SIG-M5 treated with dmso at 0.1 percent for 504 hours (cell line): ENCODE measurements around the gene PLAC1.

Source experiments
- DNase-seq: peaks from one replicate; lab custom pipeline; 2025; ENCODE audit not compliant: unreplicated experiment; lab: John Stamatoyannopoulos, UW

PLAC1 gene

GRCh38 chrX:134592303-134592702 is 66.0 kb downstream of the PLAC1 start:
- no peak for DNase-seq

DNA sequence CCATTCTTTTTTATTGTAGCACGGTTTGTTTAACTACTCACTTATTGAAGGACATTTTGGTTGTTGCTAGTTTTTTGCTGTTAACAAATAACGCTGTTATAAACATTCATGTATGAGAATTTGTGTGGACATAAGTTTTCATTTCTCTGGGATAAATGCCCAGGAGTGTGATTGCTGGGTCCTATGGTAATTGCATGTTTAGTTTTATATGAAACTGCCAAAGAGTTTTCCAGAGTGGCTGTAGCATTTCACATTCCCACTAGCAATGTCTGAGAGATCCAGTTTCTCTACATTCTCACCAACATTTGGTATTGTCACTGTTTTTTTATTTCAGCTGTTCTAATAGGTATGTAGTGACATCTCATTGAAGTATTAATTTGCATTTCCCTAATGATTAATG is 66.8 kb downstream of the PLAC1 start:
- no peak for DNase-seq

DNA sequence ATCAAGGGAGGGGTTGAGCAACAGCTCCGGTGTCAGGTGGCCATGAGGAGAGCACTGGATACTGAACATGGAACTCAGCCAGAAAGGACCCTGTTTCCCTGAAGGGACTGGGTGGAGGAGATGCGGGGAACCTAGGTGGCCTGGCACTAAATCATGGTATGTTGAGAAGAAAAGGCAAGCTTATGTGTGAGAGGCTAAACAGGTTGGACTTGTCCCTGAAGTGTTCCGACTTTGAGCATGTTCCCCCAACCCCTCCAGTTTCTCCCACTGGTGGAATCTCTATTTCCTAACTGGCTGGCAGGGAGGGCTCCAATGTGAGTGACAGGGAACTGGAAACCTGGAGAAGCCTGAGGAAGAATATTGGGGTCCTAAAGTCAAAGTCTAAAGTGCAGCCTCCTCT is 69.5 kb downstream of the PLAC1 start:
- no peak for DNase-seq

GRCh38 chrX:134580907-134581306 is 77.4 kb downstream of the PLAC1 start:
- DNase-seq: no peak

DNA sequence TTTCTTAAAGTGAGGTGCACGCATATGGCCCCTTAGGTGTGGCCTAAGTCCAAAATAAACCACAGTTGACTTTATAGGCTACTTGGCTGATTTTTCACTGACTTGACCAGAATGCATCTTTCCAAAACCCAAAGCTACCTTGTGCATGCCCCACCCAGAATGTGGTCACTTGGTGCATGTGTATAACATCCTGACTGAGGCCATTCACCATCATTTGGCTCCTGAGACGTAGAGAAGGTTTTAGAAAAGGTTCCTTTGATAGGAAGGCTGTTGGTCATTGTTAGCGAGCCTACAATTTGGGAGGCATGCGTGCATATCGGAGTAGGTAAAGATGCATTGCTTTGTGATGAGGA is 84.6 kb downstream of the PLAC1 start:
- no peak for DNase-seq

- DNase-seq: no peak
Measured at GRCh38 chrX:134572816-134573682, 85.2 kb downstream of the PLAC1 start.

GRCh38 chrX:134571796-134572195 is 86.5 kb downstream of the PLAC1 start:
- DNase-seq: no peak

- peak; percentile 52 for DNase-seq
Measured at GRCh38 chrX:134570899-134571298, 87.4 kb downstream of the PLAC1 start.

- DNase-seq: no peak
Measured at GRCh38 chrX:134570509-134570846, 87.8 kb downstream of the PLAC1 start.

GRCh38 chrX:134569306-134569705 is 89.0 kb downstream of the PLAC1 start:
- DNase-seq: no peak

GRCh38 chrX:134568285-134569016 is 89.8 kb downstream of the PLAC1 start:
- no peak for DNase-seq

DNA sequence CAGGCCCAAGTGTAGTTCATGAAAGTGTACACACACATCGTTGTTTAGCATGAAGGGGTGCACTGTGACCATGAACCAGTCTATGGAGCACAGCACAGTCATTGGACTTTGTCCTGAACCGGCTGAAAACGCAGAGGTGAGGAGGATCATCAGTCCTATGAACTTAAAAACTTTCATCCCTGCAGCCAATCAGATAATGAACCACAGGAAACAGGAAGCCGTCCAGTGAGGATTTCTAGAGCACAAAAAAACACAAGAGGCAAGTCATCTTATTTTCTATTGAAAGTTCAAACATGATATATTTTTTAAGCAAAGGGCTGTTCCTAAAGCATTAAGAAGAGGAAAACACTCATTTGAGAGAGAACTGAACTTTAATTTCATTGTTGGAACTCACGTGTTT is 91.8 kb downstream of the PLAC1 start:
- DNase-seq: no peak

DNA sequence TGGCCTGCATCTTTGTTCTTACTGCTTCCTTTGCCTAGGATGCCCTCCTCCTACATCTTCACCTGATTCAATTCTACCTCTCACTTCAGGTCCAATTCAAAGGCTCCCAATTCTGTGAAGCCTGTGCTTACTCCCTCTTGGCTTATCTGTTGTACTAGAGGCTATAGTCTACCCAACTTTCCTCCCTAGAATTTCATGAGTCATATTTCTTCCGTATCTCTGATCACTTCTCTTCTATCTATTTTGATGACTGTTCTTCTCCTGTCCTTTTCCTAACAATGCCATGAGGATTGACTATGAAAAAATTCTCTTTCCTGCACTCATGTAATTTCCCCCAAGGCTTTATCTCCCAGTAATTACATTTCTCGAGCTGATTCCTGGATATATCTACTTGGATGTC is 96.3 kb downstream of the PLAC1 start:
- no peak for DNase-seq

- DNase-seq: no peak
Measured at GRCh38 chrX:134558133-134558532, 100.1 kb downstream of the PLAC1 start.

DNA sequence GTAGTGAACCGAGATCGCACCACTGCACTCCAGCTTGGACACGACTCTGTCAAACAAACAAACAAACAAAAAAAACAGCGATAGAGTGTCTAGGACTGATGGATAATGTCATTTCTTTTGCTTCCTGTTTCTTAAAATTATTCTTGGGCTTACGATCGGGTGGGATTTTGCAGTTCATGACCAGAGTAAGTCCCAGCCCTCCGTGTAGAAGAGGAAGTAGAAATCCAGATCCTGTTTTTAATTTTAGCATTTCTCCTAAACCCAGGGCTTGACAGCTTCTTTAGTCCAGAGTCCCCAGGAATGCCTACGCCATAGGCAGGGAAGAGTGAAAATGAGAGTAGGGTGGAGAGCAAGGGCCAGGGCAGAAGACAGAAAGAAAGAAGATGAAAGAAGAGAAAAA is 104.0 kb downstream of the PLAC1 start:
- DNase-seq: peak; percentile 40

DNA sequence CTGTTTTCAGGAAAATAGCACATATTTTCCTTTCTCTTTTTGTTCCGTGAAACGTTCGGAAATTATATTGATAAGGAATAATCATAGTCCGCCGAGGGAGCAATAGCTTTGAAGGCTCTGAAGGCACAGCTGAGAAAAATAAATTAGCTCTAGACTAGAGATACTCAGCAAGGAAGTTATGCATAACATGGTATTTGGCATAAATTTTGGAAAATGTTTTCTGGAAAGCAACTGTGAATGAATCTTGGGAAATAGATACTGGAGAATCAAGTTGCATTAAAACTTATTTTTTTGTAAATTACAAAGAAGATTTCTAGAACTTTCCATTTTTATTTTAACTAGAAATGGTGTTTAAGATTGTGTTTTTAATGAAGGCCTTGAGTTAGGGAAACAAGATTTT is 105.9 kb downstream of the PLAC1 start:
- DNase-seq: no peak

DNA sequence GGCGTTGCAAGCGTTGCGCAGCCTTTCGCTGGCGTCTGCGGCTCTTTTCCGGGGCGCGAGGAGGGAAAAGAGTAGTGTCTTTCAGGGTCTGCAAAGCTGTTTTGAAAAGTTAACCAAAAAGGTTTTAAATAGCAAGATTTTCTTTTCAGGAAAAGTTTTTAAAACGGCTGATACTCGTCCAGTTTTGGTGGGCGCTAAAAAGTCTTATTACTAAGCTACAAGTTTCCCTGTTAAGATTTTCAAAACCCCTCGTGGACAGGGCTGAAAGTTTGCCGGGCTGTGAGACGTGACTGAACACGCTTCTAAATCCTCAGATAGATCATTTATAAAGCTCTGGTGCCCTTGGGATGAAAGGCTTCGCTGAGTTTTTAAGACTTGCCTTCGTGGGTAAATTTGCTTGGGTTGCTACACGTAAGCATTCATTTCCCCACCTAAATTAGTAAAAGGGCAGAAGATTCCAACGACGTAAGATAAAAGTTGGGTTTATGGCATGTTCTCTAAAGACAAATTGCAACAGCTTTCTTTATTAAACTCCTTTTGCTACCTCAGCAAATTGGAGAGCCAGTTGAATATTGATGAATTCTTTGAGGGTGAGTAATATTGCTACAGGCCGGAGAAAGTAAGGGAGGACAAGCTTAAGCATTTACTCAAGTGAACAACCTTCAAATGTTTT is 106.8 kb downstream of the PLAC1 start:
- no peak for DNase-seq

- DNase-seq: peak; percentile 49
Measured at GRCh38 chrX:134548257-134549201, 109.7 kb downstream of the PLAC1 start.

GRCh38 chrX:134547047-134547679 is 111.1 kb downstream of the PLAC1 start:
- no peak for DNase-seq

DNA sequence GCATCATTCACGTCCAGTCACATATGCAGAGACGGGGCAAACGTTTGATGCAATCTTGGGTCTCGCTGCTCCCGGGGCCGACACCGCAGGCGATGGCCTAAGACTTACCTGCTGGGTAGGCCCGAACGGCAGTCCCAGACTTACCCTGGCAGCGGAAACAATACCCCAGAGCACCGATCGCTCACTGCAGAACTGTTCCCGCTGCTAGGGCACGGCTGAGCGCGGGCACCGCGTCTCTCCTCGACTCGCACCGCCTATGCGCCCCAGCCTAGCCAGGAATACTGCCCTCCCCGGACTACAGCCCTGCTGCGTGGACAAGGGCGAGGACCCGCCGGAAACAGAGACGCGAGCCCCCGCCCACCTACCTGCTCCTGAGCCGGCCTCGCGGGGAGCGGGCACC is 112.1 kb downstream of the PLAC1 start:
- no peak for DNase-seq
